HEK293T (cell line): Measurements from ENCODE around the gene LIPA.

Experiments used
- CTCF ChIA-PET: fragments of 350-600 bp; formaldehyde crosslinking; extraction: SDS; loops from one replicate; lab custom pipeline; 2021; ENCODE audit warnings: antibody characterized with exemption, inconsistent platforms; lab: Yijun Ruan, JAX
- POLR2A ChIA-PET: fragments of 350-600 bp; formaldehyde crosslinking; extraction: SDS; loops from one replicate; lab custom pipeline; 2020; ENCODE audit warnings: antibody characterized with exemption, inconsistent platforms; lab: Yijun Ruan, JAX
- DNase-seq: peaks from one replicate; pipeline ENCODE4 v3.0.0; 2012; ENCODE audit warnings: mixed read lengths; ENCODE audit errors: extremely low spot score
- ARNT ChIP-seq: fragments of 450-650 bp; IDR thresholded peaks from 2 replicates; pipeline ENCODE4 v1.6.1; 2017; ENCODE audit warnings: mild to moderate bottlenecking
- BHLHE40 ChIP-seq: fragments of 450-650 bp; IDR thresholded peaks from 2 replicates; pipeline ENCODE4 v1.6.1; 2016; ENCODE audit warnings: mild to moderate bottlenecking, moderate library complexity, borderline replicate concordance
- CTBP1 ChIP-seq: fragments of 450-650 bp; IDR thresholded peaks from 2 replicates; pipeline ENCODE4 v1.6.1; 2016; ENCODE audit warnings: borderline replicate concordance
- ELF4 ChIP-seq: fragments of 450-650 bp; IDR thresholded peaks from 2 replicates; pipeline ENCODE4 v1.6.1; 2017; ENCODE audit warnings: antibody characterized with exemption
- FOXA1 ChIP-seq: fragments of 450-650 bp; IDR thresholded peaks from 2 replicates; pipeline ENCODE4 v1.6.1; 2016; ENCODE audit warnings: mild to moderate bottlenecking
- FOXK2 ChIP-seq: fragments of 450-650 bp; IDR thresholded peaks from 2 replicates; pipeline ENCODE4 v1.6.1; 2016; ENCODE audit warnings: mild to moderate bottlenecking
- FOXM1 ChIP-seq: fragments of 450-650 bp; IDR thresholded peaks from 2 replicates; pipeline ENCODE4 v1.6.1; 2017; ENCODE audit warnings: mild to moderate bottlenecking, borderline replicate concordance
- HDGF ChIP-seq: fragments of 450-650 bp; IDR thresholded peaks from 2 replicates; pipeline ENCODE4 v1.6.1; 2017; ENCODE audit warnings: antibody characterized with exemption, borderline replicate concordance
- L3MBTL2 ChIP-seq: fragments of 450-650 bp; conservative IDR thresholded peaks from 2 replicates; pipeline ENCODE4 v1.6.1; 2016; ENCODE audit warnings: mild to moderate bottlenecking
- LEF1 ChIP-seq: fragments of 450-650 bp; IDR thresholded peaks from 2 replicates; pipeline ENCODE4 v1.6.1; 2017; ENCODE audit warnings: mild to moderate bottlenecking, borderline replicate concordance
- NFRKB ChIP-seq: fragments of 450-650 bp; IDR thresholded peaks from 2 replicates; pipeline ENCODE4 v1.6.1; 2016; ENCODE audit warnings: mild to moderate bottlenecking, moderate library complexity
- SP1 ChIP-seq: fragments of 450-650 bp; IDR thresholded peaks from 2 replicates; pipeline ENCODE4 v1.6.1; 2017
- SUZ12 ChIP-seq: fragments of 450-650 bp; IDR thresholded peaks from 2 replicates; pipeline ENCODE4 v1.6.1; 2016; ENCODE audit warnings: mild to moderate bottlenecking
- TARDBP ChIP-seq: fragments of 450-650 bp; IDR thresholded peaks from 2 replicates; pipeline ENCODE4 v1.6.1; 2016
- ZNF384 ChIP-seq: fragments of 450-650 bp; IDR thresholded peaks from 2 replicates; pipeline ENCODE4 v1.6.1; 2016
- TF ChIP-seq, protein P1 (sequence below): fragments of 450-650 bp; IDR thresholded peaks from 2 replicates; pipeline ENCODE4 v1.6.1; 2016

The LIPA gene

DNA sequence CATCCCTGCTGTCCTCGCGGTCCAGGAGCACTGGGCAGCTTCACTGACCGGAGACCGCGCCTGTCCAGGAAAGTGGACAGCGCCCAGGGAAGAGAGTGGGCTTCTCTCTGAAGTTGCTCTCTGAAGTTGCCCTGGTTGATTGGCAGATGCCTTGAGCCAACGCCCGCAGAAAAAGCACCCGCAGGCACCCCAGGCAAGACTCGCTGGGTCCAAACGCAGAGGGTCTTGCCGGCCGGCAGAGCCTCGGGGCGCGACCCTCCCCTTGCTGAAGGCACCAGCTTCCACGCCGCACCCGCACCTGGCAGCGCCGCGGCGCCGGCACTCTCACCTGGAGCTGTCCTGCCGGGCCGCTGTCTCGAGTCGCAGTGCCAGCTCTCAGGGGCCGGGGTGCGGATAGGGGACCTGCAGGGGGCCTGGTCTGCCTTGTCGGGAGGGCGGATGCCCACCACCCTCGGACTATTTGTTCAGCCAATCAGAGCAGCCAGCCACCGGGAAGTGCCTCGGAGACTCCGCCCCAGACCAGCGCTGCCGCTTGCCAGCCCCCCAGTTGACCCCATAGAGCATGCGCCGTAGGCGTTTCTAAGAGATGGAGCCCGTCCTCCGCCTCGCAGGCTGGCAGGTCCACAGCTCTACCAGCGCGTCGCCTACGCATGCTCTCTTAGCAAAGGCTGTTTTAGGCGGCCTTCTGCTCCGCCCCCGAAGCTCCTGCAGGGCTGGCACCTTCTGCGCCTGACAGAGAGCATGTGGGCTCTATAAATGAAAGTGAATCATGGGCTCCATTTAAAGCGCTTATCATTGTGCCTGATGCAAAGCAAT, at the start of gene LIPA:
Gene LIPA (minus strand): TSS at position 367 of the 816 bp plus-strand sequence. CDS start 4,127 bp downstream, outside the sequence.
- ChIA-PET CTCF (no interaction called here), POLR2A (interaction anchor here (0.8 to 1.7 kb wide), 3 partner anchors 76 to 164 kb away, joined by 3 to 7 read pairs (median 4); partner anchors contain the start of genes IFIT3 and IFIT5)
- TF ChIP-seq CTBP1 (no peak), ARNT (no peak), SUZ12 (no peak), FOXM1 (no peak), ZNF384 (no peak), FOXK2 (no peak), FOXA1 (no peak), ELF4 (no peak), LEF1 (no peak), TARDBP (no peak), NFRKB (no peak), L3MBTL2 (peak; percentile 90), BHLHE40 (no peak), HDGF (no peak)
- TF ChIP-seq, protein P1, sequence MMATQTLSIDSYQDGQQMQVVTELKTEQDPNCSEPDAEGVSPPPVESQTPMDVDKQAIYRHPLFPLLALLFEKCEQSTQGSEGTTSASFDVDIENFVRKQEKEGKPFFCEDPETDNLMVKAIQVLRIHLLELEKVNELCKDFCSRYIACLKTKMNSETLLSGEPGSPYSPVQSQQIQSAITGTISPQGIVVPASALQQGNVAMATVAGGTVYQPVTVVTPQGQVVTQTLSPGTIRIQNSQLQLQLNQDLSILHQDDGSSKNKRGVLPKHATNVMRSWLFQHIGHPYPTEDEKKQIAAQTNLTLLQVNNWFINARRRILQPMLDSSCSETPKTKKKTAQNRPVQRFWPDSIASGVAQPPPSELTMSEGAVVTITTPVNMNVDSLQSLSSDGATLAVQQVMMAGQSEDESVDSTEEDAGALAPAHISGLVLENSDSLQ: peak; percentile 54
- DNase-seq: peak; percentile 95

DNA sequence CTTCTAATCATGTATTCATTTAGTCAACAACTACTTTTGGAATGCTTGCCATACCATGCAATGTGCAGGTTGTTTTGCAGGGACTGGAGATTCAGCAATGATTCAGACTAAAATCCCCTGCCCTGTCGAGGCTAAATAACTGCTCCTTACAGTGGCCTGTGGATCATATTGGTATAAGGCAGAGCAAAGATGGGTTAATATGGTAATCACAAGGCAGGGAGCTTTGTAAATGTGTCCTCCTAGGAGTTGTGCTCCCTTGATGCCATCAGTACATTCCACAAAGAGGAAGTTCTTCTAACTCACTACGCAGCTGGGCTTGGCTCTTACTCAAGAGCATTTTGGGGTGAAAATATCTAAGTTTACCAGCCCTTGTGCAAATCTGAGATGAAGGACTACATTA, 49.7 kb upstream of the LIPA start:
- CTCF ChIA-PET: no interaction called here
- no peak for TF ChIP-seq ARNT
- no peak for TF ChIP-seq HDGF
- POLR2A ChIA-PET: interaction anchor here (1.5 kb wide), 1 partner anchor 27 kb away, joined by 3 read pairs; the partner anchor contains the start of gene IFIT3
- DNase-seq: no peak

DNA sequence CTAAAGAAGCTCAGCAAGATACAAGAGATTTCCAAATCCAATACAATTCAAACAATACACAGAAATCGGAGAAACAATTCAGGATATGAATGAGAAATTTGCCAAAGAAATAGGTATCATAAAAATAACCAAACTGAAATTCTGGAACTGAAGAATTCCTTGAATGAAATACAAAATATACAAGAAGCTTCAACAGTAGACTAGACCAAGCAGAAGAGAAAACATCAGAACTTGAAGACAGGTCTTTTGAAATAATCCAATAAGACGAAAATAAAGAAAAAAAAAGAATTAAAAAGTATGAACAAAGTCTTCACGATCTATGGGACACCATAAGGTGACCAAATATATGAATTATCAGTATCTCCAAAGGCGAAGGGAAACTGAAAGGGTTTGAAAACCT, 47.5 kb upstream of the LIPA start:
- no peak for DNase-seq
- POLR2A ChIA-PET: no interaction called here
- CTCF ChIA-PET: no interaction called here
- TF ChIP-seq BHLHE40 (no peak), FOXM1 (no peak), ARNT (no peak), HDGF (no peak)

DNA sequence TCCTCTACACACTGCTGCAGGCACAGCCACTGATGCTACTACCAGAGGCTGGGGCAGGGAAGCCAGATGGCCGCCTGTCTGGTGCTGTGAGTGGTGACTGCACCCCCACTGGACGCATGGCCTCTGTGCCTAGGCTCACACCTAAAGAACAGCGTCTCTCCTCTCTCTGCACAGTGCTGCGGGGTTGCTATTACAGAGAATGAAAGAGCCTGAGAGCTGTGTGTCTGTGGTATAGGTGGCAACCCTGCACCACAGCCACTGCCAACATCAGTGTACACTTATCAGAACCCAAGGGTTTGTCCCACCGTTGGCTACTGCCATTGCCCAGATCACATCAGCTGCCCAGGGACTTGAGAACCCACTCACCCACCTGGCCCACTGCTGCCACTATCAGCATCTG, 46.2 kb upstream of the LIPA start:
- DNase-seq: no peak
- ChIA-PET CTCF (no interaction called here), POLR2A (no interaction called here)
- TF ChIP-seq CTBP1 (no peak), ZNF384 (no peak), HDGF (no peak), TARDBP (no peak), SUZ12 (no peak), FOXM1 (no peak), FOXK2 (no peak)

DNA sequence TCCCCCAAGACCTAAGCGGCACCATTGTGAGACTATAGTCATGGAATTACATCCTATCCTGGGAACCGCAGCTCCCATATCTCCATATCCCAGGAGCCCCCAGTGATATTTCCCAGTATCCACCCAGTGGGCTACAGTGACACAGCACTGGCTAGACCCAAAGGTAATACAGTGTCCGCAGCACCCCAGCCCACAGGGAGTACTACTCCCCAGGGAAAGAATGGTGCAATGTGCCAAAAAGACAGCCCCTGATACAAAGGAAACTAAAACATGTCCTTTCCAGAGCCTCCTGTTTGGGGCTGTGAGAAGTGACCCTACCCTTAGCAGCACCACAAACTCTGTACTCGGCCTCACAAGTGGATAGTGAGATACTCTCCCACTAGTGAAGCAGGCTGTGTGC, 45.8 kb upstream of the LIPA start:
- TF ChIP-seq FOXM1 (no peak), ARNT (no peak), FOXA1 (no peak), ZNF384 (no peak), CTBP1 (no peak), SP1 (no peak)
- ChIA-PET POLR2A (no interaction called here), CTCF (no interaction called here)
- no peak for DNase-seq

DNA sequence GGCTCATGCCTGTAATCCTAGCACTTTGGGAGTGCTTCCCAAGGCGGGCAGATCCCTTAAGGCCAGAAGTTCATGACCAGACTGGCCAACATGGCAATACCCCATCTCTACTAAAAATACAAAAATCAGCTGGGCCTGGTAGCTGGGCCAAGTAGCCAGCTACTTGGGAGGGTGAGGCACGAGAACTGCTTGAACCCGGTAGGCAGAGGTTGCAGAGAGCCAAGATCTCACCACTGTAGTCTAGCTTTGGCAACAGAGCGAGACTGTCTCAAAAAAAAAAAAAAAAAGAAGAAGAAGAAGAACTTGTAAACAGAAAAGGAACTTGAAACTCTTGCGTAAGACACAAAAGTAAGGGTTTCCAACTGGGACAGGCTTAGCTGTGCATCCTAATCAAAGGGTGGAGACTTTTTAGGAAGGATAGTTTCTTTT, 44.7 kb upstream of the LIPA start:
- ChIA-PET POLR2A (no interaction called here), CTCF (no interaction called here)
- DNase-seq: no peak
- TF ChIP-seq NFRKB (no peak), BHLHE40 (no peak), SP1 (no peak), FOXM1 (no peak), L3MBTL2 (no peak), TARDBP (no peak), ZNF384 (no peak), ELF4 (no peak), CTBP1 (no peak), FOXK2 (no peak), ARNT (no peak), FOXA1 (no peak), SUZ12 (no peak), LEF1 (no peak), HDGF (no peak)
- TF ChIP-seq, protein P1: no peak

DNA sequence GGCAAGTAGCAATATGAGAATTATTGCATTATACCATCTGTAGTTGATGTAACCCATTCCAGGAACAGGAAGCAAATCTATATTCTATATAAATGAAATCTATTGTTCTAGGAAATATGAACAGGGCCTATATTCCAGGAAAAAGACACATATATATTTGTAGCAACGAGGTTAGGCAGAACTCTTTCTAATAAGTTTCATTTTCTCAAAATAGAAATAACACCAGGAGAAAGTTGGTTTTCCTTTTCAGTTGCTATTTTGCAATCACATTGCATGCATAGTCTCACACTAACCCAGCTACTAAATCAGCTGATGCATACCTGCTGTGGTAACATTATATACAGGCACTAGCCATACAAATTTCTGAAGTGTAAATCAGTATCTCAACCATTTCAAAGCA, 44.0 kb upstream of the LIPA start:
- no peak for DNase-seq
- POLR2A ChIA-PET: no interaction called here
- TF ChIP-seq SP1: no peak
- TF ChIP-seq, protein P1: no peak
- no peak for TF ChIP-seq HDGF
- no peak for TF ChIP-seq L3MBTL2
- TF ChIP-seq BHLHE40: no peak
- no peak for TF ChIP-seq FOXK2
- TF ChIP-seq CTBP1: no peak
- no peak for TF ChIP-seq ELF4
- no peak for TF ChIP-seq FOXA1
- no peak for TF ChIP-seq NFRKB
- TF ChIP-seq FOXM1: no peak
- no peak for TF ChIP-seq LEF1
- TF ChIP-seq ARNT: no peak
- no peak for TF ChIP-seq TARDBP
- no peak for TF ChIP-seq SUZ12
- TF ChIP-seq ZNF384: no peak
- CTCF ChIA-PET: no interaction called here
